NCI-H2171 (cell line): Measurements from ENCODE around the gene NTN1.
"Not testable (repeated sequence)": the region's sequence is repeated elsewhere in the genome, so short reads cannot be mapped to it uniquely, and the experiment has no call there.

ENCODE experiments used
- DNase-seq: peaks from one replicate; lab custom pipeline; 2025; lab: John Stamatoyannopoulos, UW

Gene NTN1

GRCh38 chr17:9124554-9124935 is 103.2 kb downstream of the NTN1 start:
- DNase-seq, result no peak

GRCh38 chr17:9125722-9126121 is 104.4 kb downstream of the NTN1 start:
- DNase-seq, result no peak

- no peak for DNase-seq
These were observed 106.0 kb downstream of the NTN1 start for GRCh38 chr17:9127340-9127739.

- DNase-seq, result no peak
These were observed 110.1 kb downstream of the NTN1 start for GRCh38 chr17:9131371-9131770.

GRCh38 chr17:9132291-9132690 is 111.0 kb downstream of the NTN1 start:
- DNase-seq, result no peak

- DNase-seq, result no peak
These were observed 111.8 kb downstream of the NTN1 start for GRCh38 chr17:9132944-9133610.

- DNase-seq, result no peak
These were observed 116.9 kb downstream of the NTN1 start for GRCh38 chr17:9138161-9138717.

GRCh38 chr17:9139695-9140094 is 118.4 kb downstream of the NTN1 start:
- no peak for DNase-seq

GRCh38 chr17:9140550-9141424 is 119.5 kb downstream of the NTN1 start:
- no peak for DNase-seq

- DNase-seq, result no peak
These were observed 120.1 kb downstream of the NTN1 start for GRCh38 chr17:9141425-9141753.

- no peak for DNase-seq
These were observed 121.6 kb downstream of the NTN1 start for GRCh38 chr17:9142772-9143494.

GRCh38 chr17:9144502-9145249 is 123.4 kb downstream of the NTN1 start:
- no peak for DNase-seq

- no peak for DNase-seq
These were observed 124.8 kb downstream of the NTN1 start for GRCh38 chr17:9146064-9146463.

GRCh38 chr17:9148905-9149525 is 127.7 kb downstream of the NTN1 start:
- DNase-seq, result no peak

GRCh38 chr17:9150446-9151090 is 129.3 kb downstream of the NTN1 start:
- DNase-seq, result no peak

GRCh38 chr17:9151091-9151490 is 129.8 kb downstream of the NTN1 start:
- no peak for DNase-seq

GRCh38 chr17:9151740-9152139 is 130.4 kb downstream of the NTN1 start:
- not testable (repeated sequence) for DNase-seq

GRCh38 chr17:9158544-9159452 is 137.5 kb downstream of the NTN1 start:
- no peak for DNase-seq

GRCh38 chr17:9162275-9162985 is 141.1 kb downstream of the NTN1 start:
- no peak for DNase-seq
